ENCODE data around the gene TUFT1. TPM values are rescaled to one million over a fixed set of nuclear protein-coding genes. Genes with fewer than 3 reads are reported as not detected.

The TUFT1 gene
- total RNA-seq = 1 to 10 TPM; 2.3 to 2.7 TPM

- ChIA-PET POLR2A (interaction anchor here (0.8 kb wide), 1 partner anchor 35 kb away, joined by 3 read pairs; no protein-coding TSS in a partner anchor), CTCF (interaction anchor here (1.1 kb wide), 1 partner anchor 66 kb away, joined by 3 read pairs; no protein-coding TSS in a partner anchor)
Observed at GRCh38 chr1:151540021-151540981, at the start of gene TUFT1. TUFT1 (plus strand) TSS chr1:151540309; CDS start chr1:151540367, 58 bp downstream.

- ChIA-PET POLR2A (no interaction called here), CTCF (no interaction called here)
Observed at GRCh38 chr1:151491641-151492040, 48.5 kb upstream of the TUFT1 start.

GRCh38 chr1:151492120-151492519 lies 48.0 kb upstream of the TUFT1 start:
- POLR2A ChIA-PET = no interaction called here
- CTCF ChIA-PET = no interaction called here

GRCh38 chr1:151493042-151493441 lies 47.1 kb upstream of the TUFT1 start:
- ChIA-PET CTCF (no interaction called here), POLR2A (no interaction called here)

GRCh38 chr1:151494741-151495281 lies 45.3 kb upstream of the TUFT1 start:
- CTCF ChIA-PET = no interaction called here
- POLR2A ChIA-PET = interaction anchor here (0.6 to 1.0 kb wide), 2 partner anchors 345 to 423 kb away, joined by 5 to 7 read pairs; partner anchors contain the start of gene C2CD4D

GRCh38 chr1:151495316-151495715 lies 44.8 kb upstream of the TUFT1 start:
- CTCF ChIA-PET = no interaction called here
- POLR2A ChIA-PET = interaction anchor here (1.0 kb wide), 1 partner anchor 345 kb away, joined by 5 read pairs; the partner anchor contains the start of gene C2CD4D

GRCh38 chr1:151499365-151499764 lies 40.7 kb upstream of the TUFT1 start:
- ChIA-PET CTCF (interaction anchor here (1.1 to 1.2 kb wide), 2 partner anchors 10 to 26 kb away, joined by 3 to 4 read pairs; no protein-coding TSS in a partner anchor), POLR2A (no interaction called here)

GRCh38 chr1:151499930-151500329 lies 40.2 kb upstream of the TUFT1 start:
- POLR2A ChIA-PET = no interaction called here

GRCh38 chr1:151501474-151501873 lies 38.6 kb upstream of the TUFT1 start:
- ChIA-PET POLR2A (no interaction called here), CTCF (no interaction called here)

More at GRCh38 chr1:151499930-151500329, 40.2 kb upstream of the TUFT1 start:
- CTCF ChIA-PET = interaction anchor here (1.1 to 1.2 kb wide), 2 partner anchors 10 to 26 kb away, joined by 3 to 4 read pairs; no protein-coding TSS in a partner anchor

- ChIA-PET CTCF (no interaction called here), POLR2A (no interaction called here)
Observed at GRCh38 chr1:151502035-151502700, 37.9 kb upstream of the TUFT1 start.

- CTCF ChIA-PET = no interaction called here
- POLR2A ChIA-PET = interaction anchor here (0.9 kb wide), 1 partner anchor 42 kb away, joined by 3 read pairs; no protein-coding TSS in a partner anchor
Observed at GRCh38 chr1:151502859-151503780, 37.0 kb upstream of the TUFT1 start.

GRCh38 chr1:151504252-151504651 lies 35.9 kb upstream of the TUFT1 start:
- CTCF ChIA-PET = interaction anchor here (1.0 kb wide), 1 partner anchor 33 kb away, joined by 4 read pairs; no protein-coding TSS in a partner anchor
- POLR2A ChIA-PET = no interaction called here

GRCh38 chr1:151504759-151505158 lies 35.4 kb upstream of the TUFT1 start:
- ChIA-PET POLR2A (no interaction called here), CTCF (interaction anchor here (0.7 to 1.0 kb wide), 2 partner anchors 26 to 33 kb away, joined by 4 read pairs; no protein-coding TSS in a partner anchor)

GRCh38 chr1:151508833-151509232 lies 31.3 kb upstream of the TUFT1 start:
- POLR2A ChIA-PET = no interaction called here
- CTCF ChIA-PET = no interaction called here

GRCh38 chr1:151509350-151510019 lies 30.6 kb upstream of the TUFT1 start:
- ChIA-PET CTCF (no interaction called here), POLR2A (no interaction called here)

GRCh38 chr1:151510020-151510405 lies 30.1 kb upstream of the TUFT1 start:
- ChIA-PET POLR2A (no interaction called here), CTCF (interaction anchor here (1.6 kb wide), 1 partner anchor 35 kb away, joined by 5 read pairs; no protein-coding TSS in a partner anchor)

- POLR2A ChIA-PET = no interaction called here
- CTCF ChIA-PET = interaction anchor here (0.6 to 1.6 kb wide), 2 partner anchors 35 to 633 kb away, joined by 3 to 5 read pairs; no protein-coding TSS in a partner anchor
Observed at GRCh38 chr1:151510614-151510956, 29.5 kb upstream of the TUFT1 start.

- POLR2A ChIA-PET = interaction anchor here (0.7 kb wide), 1 partner anchor 441 kb away, joined by 11 read pairs; no protein-coding TSS in a partner anchor
- CTCF ChIA-PET = interaction anchor here (0.6 to 1.6 kb wide), 2 partner anchors 36 to 633 kb away, joined by 3 to 5 read pairs; no protein-coding TSS in a partner anchor
Observed at GRCh38 chr1:151510957-151511635, 29.0 kb upstream of the TUFT1 start, which contains the start of gene CGN. CGN (plus strand) TSS chr1:151511387; CDS start chr1:151518520, 7,133 bp downstream.

All from activated CD8-positive, alpha-beta memory T cell treated with anti-CD3 and anti-CD28 coated beads for 36 hours (primary cell).